K562 (cell line): ENCODE results near the gene ISYNA1. TPM values are rescaled to one million over a fixed set of nuclear protein-coding genes. Genes with fewer than 3 reads are reported as not detected.
A peak's percentile ranks its signal among the peaks of the same experiment; 100 is the strongest.

ENCODE experiments used
- E4F1 ChIP-seq: fragments of 250-450 bp; sonication (Bioruptor Pico); IDR thresholded peaks from 2 replicates; pipeline ENCODE4 v1.5.0; 2021; ENCODE audit warnings: mild to moderate bottlenecking, borderline replicate concordance
- EWSR1 ChIP-seq: fragments of 450-650 bp; IDR thresholded peaks from 2 replicates; pipeline ENCODE4 v1.6.1; 2018; ENCODE audit warnings: borderline replicate concordance, mild to moderate bottlenecking, low read depth, moderate library complexity; ENCODE audit not compliant: partially characterized antibody
- HMGXB4 ChIP-seq: sonication (generic); formaldehyde crosslinking; IDR thresholded peaks from 2 replicates; pipeline ENCODE4 v1.8.1; 2023; ENCODE audit warnings: mild to moderate bottlenecking, missing genetic modification reagents
- MAX ChIP-seq: sonication (generic); formaldehyde crosslinking; IDR thresholded peaks from 2 replicates; pipeline ENCODE4 v1.9.0; 2022; ENCODE audit warnings: mild to moderate bottlenecking, missing genetic modification reagents
- PRMT5 ChIP-seq: sonication (generic); formaldehyde crosslinking; IDR thresholded peaks from 2 replicates; pipeline ENCODE4 v1.5.0; 2020; ENCODE audit warnings: missing genetic modification reagents
- RBFOX2 ChIP-seq: fragments of 200-400 bp; formaldehyde crosslinking; IDR thresholded peaks from 2 replicates; pipeline ENCODE4 v1.6.1; 2017; ENCODE audit warnings: low read depth, mild to moderate bottlenecking, low read length, moderate library complexity
- RFX5 ChIP-seq: IDR thresholded peaks from 2 replicates; pipeline ENCODE4 v1.6.1; 2011; ENCODE audit warnings: low read depth, mild to moderate bottlenecking, improper control_type of control experiment, low read length
- RFX7 ChIP-seq: fragments of 250-450 bp; sonication (Bioruptor Pico); IDR thresholded peaks from 2 replicates; pipeline ENCODE4 v1.5.1; 2021; ENCODE audit warnings: mild to moderate bottlenecking
- RREB1 ChIP-seq: fragments of 250-450 bp; sonication (Bioruptor Pico); IDR thresholded peaks from 2 replicates; pipeline ENCODE4 v1.4.0; 2020
- SP1 ChIP-seq: sonication (generic); formaldehyde crosslinking; IDR thresholded peaks from 2 replicates; pipeline ENCODE4 v1.8.1; 2022; ENCODE audit warnings: mild to moderate bottlenecking, missing genetic modification reagents
- USF2 ChIP-seq: sonication (generic); formaldehyde crosslinking; IDR thresholded peaks from 2 replicates; pipeline ENCODE4 v1.5.0; 2020; ENCODE audit warnings: missing genetic modification reagents
- XRCC4 ChIP-seq: IDR thresholded peaks from one replicate; pipeline ENCODE4 v1.6.1; 2011; ENCODE audit not compliant: insufficient read depth, insufficient read length; ENCODE audit errors: extremely low read depth
- ZBTB17 ChIP-seq: fragments of 450-650 bp; formaldehyde crosslinking; IDR thresholded peaks from 2 replicates; pipeline ENCODE4 v1.4.0; 2020; ENCODE audit warnings: mild to moderate bottlenecking
- ZNF134 ChIP-seq: fragments of 250-450 bp; sonication (Bioruptor Pico); conservative IDR thresholded peaks from 2 replicates; pipeline ENCODE4 v1.4.0; 2020
- ZNF146 ChIP-seq: IDR thresholded peaks from one replicate; pipeline ENCODE4 v1.6.1; 2018; ENCODE audit warnings: missing compliant biosample characterization; ENCODE audit not compliant: unreplicated experiment
- ZNF23 ChIP-seq: fragments of 250-450 bp; sonication (Bioruptor Pico); IDR thresholded peaks from 2 replicates; pipeline ENCODE4 v1.4.0; 2020; ENCODE audit warnings: mild to moderate bottlenecking
- ZNF695 ChIP-seq: fragments of 450-650 bp; formaldehyde crosslinking; IDR thresholded peaks from 2 replicates; pipeline ENCODE4 v1.4.0; 2020; ENCODE audit warnings: mild to moderate bottlenecking, moderate library complexity
- ZNF77 ChIP-seq: fragments of 250-450 bp; sonication (Bioruptor Pico); IDR thresholded peaks from 2 replicates; pipeline ENCODE4 v1.5.0; 2020
- polyA plus RNA-seq, 8 experiments: library from polyadenylated mRNA; depleted of rRNA in 4 of 8; stranded (reverse) in 5 of 8; unstranded in 3 of 8; fragments of >200 nt; fragmentation: Nextera tagmentation in 2 of 8; fragmentation: Illumina TruSeq in 1 of 8; extraction: Ambion mirVana in 2 of 8; extraction: Trizol in 1 of 8; gene quantifications; 2 replicates each; pipeline versions ENCODE4 v1.2.1 to v1.2.3, GENCODE V29; 2011 to 2014; ENCODE audit warnings: inconsistent platforms in 1 of 8, missing spikeins in 1 of 8
- total RNA-seq, 7 experiments: library from RNA; depleted of rRNA in 6 of 7; stranded (reverse); fragments of >200 nt in 6 of 7; fragmentation: Illumina TruSeq in 2 of 7; extraction: Trizol in 2 of 7; gene quantifications; 2 replicates each; pipeline versions ENCODE4 v1.2.1 to v1.2.3, GENCODE V29; 2011 to 2021; ENCODE audit warnings: low replicate concordance in 1 of 7

Gene ISYNA1
- total and polyA plus RNA-seq, 9 of the 15 experiments (the other 6 are each of a cell fraction or from before 2014, with no cell fraction given) = 21.8 to 460 (median 93.2) TPM

GRCh38 chr19:18386543-18387271 is 51.2 kb downstream of the ISYNA1 start (continued):
- TF ChIP-seq USF2 (no peak), ZNF134 (CRISPR knock-in tag) (no peak), ZNF146 (CRISPR knock-in tag) (no peak), RREB1 (no peak), MAX (CRISPR knock-in tag) (no peak), SP1 (CRISPR knock-in tag) (peak; percentile 57), HMGXB4 (no peak), ZNF23 (CRISPR knock-in tag) (no peak), RFX7 (CRISPR knock-in tag) (no peak), EWSR1 (no peak), ZNF77 (no peak), ZBTB17 (no peak), RBFOX2 (peak; percentile 94), PRMT5 (CRISPR knock-in tag) (peak; percentile 1; the same call in 1 of the 2 replicates), RFX5 (no peak), E4F1 (no peak), XRCC4 (no peak), ZNF695 (CRISPR knock-in tag) (no peak)
